ENCODE data around the gene CHD5.

DNA sequence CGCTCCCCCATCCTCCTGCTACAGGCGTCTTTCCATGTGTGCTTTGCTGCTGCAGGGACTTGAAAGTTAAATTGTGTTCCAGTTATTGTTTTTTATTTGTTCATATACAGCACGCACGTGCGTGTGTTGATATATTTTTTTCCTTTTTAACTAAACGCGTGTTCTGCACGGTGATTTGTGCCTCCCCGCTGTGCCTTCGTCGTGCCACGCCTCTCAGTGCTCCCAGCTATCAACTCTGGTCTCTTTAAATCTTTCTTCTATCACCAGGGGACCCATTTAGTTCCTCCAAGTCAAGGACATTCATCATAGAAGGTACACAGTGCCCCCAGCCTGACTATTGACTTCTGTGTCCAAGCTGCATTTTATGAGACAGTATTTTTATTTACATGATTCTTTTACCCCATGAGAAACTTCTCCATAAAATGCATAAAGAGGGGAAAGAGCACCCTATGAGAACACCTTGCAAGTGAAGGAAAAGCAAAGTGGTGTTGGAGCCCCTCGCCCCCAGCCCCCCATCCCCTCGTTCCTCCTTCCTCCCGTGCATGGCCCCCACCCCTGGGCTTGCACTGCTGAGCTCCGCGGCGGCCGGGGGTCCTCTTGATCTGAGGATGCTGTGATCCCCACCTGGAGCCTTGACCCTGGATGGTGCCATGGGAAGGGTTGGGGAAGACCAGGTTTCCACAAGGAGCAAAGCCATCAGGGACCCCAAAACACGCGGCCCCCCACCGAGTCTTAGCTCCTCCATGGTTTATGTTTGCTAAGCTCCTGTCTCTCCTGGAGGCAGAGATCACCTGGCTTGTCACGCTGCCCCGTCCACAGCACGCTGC is 88.9 kb downstream of the CHD5 start:
- TF ChIP-seq, protein P1, sequence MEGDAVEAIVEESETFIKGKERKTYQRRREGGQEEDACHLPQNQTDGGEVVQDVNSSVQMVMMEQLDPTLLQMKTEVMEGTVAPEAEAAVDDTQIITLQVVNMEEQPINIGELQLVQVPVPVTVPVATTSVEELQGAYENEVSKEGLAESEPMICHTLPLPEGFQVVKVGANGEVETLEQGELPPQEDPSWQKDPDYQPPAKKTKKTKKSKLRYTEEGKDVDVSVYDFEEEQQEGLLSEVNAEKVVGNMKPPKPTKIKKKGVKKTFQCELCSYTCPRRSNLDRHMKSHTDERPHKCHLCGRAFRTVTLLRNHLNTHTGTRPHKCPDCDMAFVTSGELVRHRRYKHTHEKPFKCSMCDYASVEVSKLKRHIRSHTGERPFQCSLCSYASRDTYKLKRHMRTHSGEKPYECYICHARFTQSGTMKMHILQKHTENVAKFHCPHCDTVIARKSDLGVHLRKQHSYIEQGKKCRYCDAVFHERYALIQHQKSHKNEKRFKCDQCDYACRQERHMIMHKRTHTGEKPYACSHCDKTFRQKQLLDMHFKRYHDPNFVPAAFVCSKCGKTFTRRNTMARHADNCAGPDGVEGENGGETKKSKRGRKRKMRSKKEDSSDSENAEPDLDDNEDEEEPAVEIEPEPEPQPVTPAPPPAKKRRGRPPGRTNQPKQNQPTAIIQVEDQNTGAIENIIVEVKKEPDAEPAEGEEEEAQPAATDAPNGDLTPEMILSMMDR (IDR thresholded peaks at IDR 0.05), result no peak
- TF ChIP-seq POLR2A (IDR thresholded peaks at IDR 0.05), result no peak

All from esophagus squamous epithelium (tissue), 4 donors.